HG02678 (cell line): ENCODE data around the gene PRKCG.
"Not testable (repeated sequence)": the region's sequence is repeated elsewhere in the genome, so short reads cannot be mapped to it uniquely, and the experiment has no call there.

Experiments
- ATAC-seq: cut with Tn5 transposase; IDR thresholded peaks from one replicate; pipeline ENCODE4 v1.9.1; 2021; ENCODE audit warnings: mild to moderate bottlenecking, moderate library complexity; ENCODE audit not compliant: unreplicated experiment

Gene PRKCG

GRCh38 chr19:53936029-53936428 is 54.0 kb downstream of the PRKCG start:
- ATAC-seq, result no peak

DNA sequence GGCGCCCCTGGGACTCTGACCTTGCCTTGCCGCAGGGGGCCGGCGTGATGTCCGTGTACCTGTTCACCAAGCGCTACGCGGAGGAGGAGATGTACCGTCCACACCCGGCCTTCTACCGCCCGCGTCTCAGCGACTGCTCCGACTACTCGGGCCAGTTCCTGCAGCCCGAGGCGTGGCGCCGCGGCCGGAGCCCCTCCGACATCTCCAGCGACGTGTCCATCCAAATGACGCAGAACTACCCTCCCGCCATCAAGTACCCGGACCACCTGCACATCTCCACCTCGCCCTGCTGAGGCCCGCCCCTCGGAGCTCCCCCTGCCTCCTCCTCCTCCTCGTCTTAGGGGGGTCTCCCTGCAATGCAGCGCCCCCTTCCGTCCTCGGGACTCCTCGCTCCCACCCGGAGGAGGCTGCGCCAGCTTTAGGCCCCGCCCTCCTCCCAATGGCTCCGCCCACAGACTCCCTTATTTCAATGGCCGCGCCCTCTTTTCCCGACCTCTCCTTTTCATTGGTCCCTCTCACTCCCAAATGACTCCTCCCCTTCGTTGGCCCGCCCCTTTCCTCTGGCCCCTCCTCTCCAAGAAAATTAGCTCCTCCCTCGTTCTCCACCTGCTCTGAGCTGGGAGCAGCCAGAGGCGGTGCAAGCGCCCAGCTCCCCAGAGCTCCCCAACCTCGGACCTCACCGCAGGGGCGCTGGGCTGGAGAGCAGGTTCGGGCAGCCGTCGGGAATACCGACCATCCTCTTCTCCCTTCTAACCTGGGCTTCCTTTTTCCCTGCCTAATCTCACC is 60.2 kb downstream of the PRKCG start:
- no peak for ATAC-seq

GRCh38 chr19:53944416-53944815 is 62.4 kb downstream of the PRKCG start:
- ATAC-seq, result no peak

DNA sequence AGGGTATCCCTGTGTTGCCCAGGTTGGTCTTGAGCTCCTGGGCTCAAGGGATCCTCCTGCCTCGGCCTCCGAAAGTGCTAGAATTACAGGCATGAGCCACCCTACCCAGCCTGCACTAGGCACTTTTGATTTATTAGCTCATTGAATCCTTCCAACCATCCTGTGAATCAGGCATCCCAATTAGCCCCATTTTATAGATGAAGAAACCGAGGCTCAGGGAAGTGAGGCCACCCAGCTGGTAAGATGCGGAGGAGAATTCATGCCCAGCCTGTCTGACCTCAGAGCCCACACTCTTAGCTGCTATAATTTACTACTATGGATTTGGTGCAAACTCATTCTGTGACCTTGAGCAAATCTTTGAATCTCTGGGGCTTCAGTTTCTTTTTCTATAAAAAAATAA is 62.9 kb downstream of the PRKCG start:
- no peak for ATAC-seq

GRCh38 chr19:53945441-53945840 is 63.4 kb downstream of the PRKCG start:
- ATAC-seq, result no peak

GRCh38 chr19:53945998-53946397 is 64.0 kb downstream of the PRKCG start:
- ATAC-seq, result no peak

- ATAC-seq, result no peak
Observed at GRCh38 chr19:53947624-53948023, 65.6 kb downstream of the PRKCG start.

DNA sequence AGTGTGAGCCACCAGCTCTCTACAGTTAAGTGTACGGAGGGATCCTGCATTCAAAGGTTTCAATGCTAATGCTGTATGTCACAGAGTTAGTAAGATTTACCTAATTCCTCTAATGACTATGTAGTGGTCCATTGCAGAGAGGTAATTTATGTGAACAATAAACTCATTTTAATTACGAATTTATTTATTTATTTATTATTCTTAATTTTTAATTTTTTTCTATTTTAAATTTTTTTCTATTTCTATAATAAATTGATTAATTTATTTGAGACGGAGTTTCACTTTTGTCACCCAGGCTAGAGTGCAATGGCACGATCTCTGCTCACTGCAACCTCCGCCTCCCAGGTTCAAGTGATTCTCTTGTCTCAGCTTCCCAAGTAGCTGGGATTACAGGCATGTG is 66.6 kb downstream of the PRKCG start:
- ATAC-seq, result not testable (repeated sequence)

- ATAC-seq, result no peak
Observed at GRCh38 chr19:53951436-53951835, 69.4 kb downstream of the PRKCG start.

GRCh38 chr19:53951947-53952346 is 70.0 kb downstream of the PRKCG start:
- ATAC-seq, result no peak

DNA sequence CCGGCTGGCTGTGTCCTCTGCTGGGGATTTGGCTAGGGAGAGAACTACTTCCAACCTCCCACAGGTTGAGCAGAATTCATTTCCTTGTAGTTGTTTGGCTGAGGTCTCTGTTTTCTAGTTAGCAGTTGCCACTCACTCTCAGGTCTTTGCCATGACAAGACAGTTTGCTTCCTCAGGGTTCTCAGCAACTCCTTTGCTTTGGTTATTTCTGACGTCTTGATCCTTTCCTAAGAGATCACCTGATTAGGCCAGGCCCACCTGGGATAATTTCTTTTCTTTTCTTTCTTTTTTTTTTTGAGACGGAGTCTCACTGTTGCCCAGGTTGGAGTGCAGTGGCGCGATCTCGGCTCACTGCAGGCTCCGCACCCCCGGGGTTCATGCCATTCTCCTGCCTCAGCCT is 71.4 kb downstream of the PRKCG start:
- ATAC-seq, result no peak
